ENCODE data around the gene TRIO. TPM values are rescaled to one million over a fixed set of nuclear protein-coding genes. Genes with fewer than 3 reads are reported as not detected.
A peak's percentile ranks its signal among the peaks of the same experiment; 100 is the strongest.

Gene TRIO
- total and polyA plus RNA-seq, 3 experiments from 2014 or later = 0.89 to 4.4 (median 4.2) TPM

DNA sequence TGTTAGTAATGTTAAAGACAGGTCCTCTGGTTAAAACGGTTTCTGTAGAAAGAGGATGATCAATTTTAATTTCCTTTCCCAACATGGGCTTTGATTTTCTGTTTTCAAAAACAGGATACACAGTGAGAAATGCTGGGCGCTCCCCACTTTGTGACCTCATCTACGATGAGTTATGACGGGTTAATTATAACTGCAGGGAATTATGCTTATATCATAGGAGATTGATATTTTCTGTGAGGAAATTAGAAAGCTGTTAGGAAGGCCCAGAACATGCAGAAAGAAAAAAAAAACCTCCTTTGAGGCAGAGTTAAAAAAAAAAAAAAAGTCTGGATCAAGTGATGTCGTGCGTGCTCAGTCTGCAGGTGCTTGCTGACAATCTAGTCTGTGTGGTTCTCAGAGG lies 261.6 kb downstream of the TRIO start:
- Mint-ChIP-seq H3K27ac (peak overlapping the region in 3 of 8 donors; percentile 54 to 72 (median 65)), H3K9me3 (peaks cover 0 to 4% (median 0%) of the 10 kb centered on the region in 5 donors), H3K27me3 (peaks cover 3 to 5% of the 10 kb centered on the region in 2 donors), H3K4me1 (peaks cover 2 to 26% (median 24%) of the 10 kb centered on the region in 3 donors), H3K36me3 (no peaks in the 10 kb centered on the region), H3K4me3 (no peak overlapping the region)
- DNase-seq = no peak
- Histone ChIP-seq H3K9me3 (ENCODE audit: low read length) (no peaks in the 10 kb centered on the region), H3K27me3 (ENCODE audit: insufficient read depth, low read length, poor library complexity, severe bottlenecking) (no peaks in the 10 kb centered on the region), H3K4me1 (ENCODE audit: insufficient read depth, low read length) (no peaks in the 10 kb centered on the region), H3K36me3 (ENCODE audit: insufficient read depth, low read length) (no peaks in the 10 kb centered on the region), H3K27ac (ENCODE audit: low read depth, low read length) (no peak overlapping the region), H3K4me3 (ENCODE audit: low read length) (no peak overlapping the region)
- POLR2A ChIA-PET = no interaction called here
- CTCF ChIA-PET = no interaction called here

DNA sequence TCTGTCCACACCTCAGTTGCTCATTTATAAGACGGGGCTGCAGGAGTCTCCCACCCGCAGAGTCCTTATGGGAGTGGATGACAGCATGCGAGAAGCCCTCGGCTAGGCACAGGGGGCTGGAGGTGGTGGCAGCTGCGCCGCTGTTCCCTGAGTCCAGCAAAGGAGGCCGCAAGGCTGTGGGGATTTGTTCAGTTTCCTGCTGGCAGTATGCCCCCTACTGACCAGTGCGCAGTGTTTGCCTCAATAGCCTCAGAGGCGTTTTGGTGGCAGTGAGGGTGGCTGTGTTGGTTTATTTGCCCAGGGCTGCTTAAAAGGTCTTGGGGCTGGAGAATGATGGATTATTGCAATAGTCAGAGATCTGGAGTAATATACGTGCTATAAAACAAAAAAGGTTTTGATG lies 262.1 kb downstream of the TRIO start:
- Mint-ChIP-seq H3K4me1 (peaks cover 2 to 24% (median 22%) of the 10 kb centered on the region in 3 donors), H3K27me3 (peaks cover 3 to 5% of the 10 kb centered on the region in 2 donors), H3K9me3 (peaks cover 0 to 4% (median 0%) of the 10 kb centered on the region in 5 donors), H3K36me3 (no peaks in the 10 kb centered on the region), H3K27ac (peak overlapping the region in 1 of 8 donors; percentile 54), H3K4me3 (no peak overlapping the region)
- H3K27ac ChIP-seq (ENCODE audit: low read depth, low read length) = no peak overlapping the region
- CTCF ChIA-PET = no interaction called here
- H3K4me3 ChIP-seq (ENCODE audit: low read length) = no peak overlapping the region
- H3K36me3 ChIP-seq (ENCODE audit: insufficient read depth, low read length) = no peaks in the 10 kb centered on the region
- no peaks in the 10 kb centered on the region for H3K27me3 ChIP-seq (ENCODE audit: insufficient read depth, low read length, poor library complexity, severe bottlenecking)
- DNase-seq = no peak
- H3K4me1 ChIP-seq (ENCODE audit: insufficient read depth, low read length) = no peaks in the 10 kb centered on the region
- POLR2A ChIA-PET = no interaction called here
- H3K9me3 ChIP-seq (ENCODE audit: low read length) = no peaks in the 10 kb centered on the region

DNA sequence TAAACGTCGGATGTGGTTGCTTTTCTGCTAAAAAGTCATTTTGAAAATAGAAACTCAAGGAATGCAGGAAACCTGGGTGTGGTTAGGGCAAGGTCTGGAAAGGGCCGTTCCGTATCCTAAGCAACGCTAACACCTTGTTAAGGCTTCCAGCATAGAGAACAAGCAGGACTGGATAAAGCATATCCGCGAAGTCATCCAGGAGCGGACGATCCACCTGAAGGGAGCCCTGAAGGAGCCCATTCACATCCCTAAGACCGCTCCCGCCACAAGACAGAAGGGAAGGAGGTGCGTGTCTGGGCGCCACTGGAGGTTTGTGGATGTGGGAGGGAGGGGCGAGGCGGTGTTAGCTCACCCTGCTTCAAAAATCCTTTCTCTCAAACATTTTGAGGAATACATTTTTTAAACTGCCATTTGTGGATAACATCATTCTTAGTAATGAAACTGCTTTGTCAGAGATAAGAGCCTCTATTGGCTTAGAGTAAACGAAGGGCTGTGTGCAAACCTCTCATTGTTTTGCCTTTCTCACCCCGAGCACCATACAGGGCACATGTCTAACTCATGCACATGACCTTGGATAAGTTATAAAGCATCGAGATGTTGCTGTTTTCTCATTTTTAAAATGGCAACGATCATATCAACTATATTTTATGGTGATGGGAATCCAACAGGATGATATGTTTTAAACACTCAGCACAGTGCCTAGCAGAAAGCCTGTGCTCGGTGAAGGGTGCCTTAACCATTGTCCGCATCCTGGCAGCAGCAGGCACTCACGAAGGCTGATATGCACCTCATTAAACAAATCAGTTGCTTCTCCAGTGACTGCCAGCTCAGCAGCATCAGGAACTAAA lies 262.8 kb downstream of the TRIO start:
- no peak overlapping the region for H3K27ac ChIP-seq (ENCODE audit: low read depth, low read length)
- H3K4me3 ChIP-seq (ENCODE audit: low read length) = no peak overlapping the region
- DNase-seq = no peak
- H3K4me3 Mint-ChIP-seq = no peak overlapping the region
- no peaks in the 10 kb centered on the region for H3K36me3 Mint-ChIP-seq
- H3K9me3 Mint-ChIP-seq = peaks cover 0 to 4% (median 0%) of the 10 kb centered on the region in 5 donors
- no peaks in the 10 kb centered on the region for H3K36me3 ChIP-seq (ENCODE audit: insufficient read depth, low read length)
- no peaks in the 10 kb centered on the region for H3K9me3 ChIP-seq (ENCODE audit: low read length)
- peaks cover 2 to 24% (median 17%) of the 10 kb centered on the region in 3 donors for H3K4me1 Mint-ChIP-seq
- no peaks in the 10 kb centered on the region for H3K4me1 ChIP-seq (ENCODE audit: insufficient read depth, low read length)
- ChIA-PET POLR2A (no interaction called here), CTCF (no interaction called here)
- H3K27me3 Mint-ChIP-seq = peaks cover 3 to 5% of the 10 kb centered on the region in 2 donors
- H3K27me3 ChIP-seq (ENCODE audit: insufficient read depth, low read length, poor library complexity, severe bottlenecking) = no peaks in the 10 kb centered on the region
- H3K27ac Mint-ChIP-seq = no peak overlapping the region

DNA sequence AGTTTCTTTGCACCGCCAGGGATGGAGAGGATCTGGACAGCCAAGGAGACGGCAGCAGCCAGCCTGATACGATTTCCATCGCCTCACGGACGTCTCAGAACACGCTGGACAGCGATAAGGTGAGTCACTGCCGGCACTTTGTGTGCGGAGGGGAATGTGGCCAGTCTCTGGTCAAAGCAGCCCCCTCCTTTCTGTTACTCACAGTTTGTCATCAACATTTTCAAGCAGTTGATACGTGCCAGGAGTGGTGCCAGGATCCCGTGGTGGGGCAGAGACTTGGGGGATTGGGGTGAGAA lies 263.4 kb downstream of the TRIO start:
- Histone ChIP-seq H3K27me3 (ENCODE audit: insufficient read depth, low read length, poor library complexity, severe bottlenecking) (no peaks in the 10 kb centered on the region), H3K27ac (ENCODE audit: low read depth, low read length) (no peak overlapping the region), H3K9me3 (ENCODE audit: low read length) (no peaks in the 10 kb centered on the region), H3K36me3 (ENCODE audit: insufficient read depth, low read length) (no peaks in the 10 kb centered on the region), H3K4me3 (ENCODE audit: low read length) (no peak overlapping the region), H3K4me1 (ENCODE audit: insufficient read depth, low read length) (no peaks in the 10 kb centered on the region)
- peaks cover 0 to 4% (median 0%) of the 10 kb centered on the region in 5 donors for H3K9me3 Mint-ChIP-seq
- POLR2A ChIA-PET = no interaction called here
- H3K27ac Mint-ChIP-seq = peak overlapping the region in 1 of 8 donors; percentile 65
- DNase-seq = no peak
- H3K4me1 Mint-ChIP-seq = peaks cover 0 to 19% (median 12%) of the 10 kb centered on the region in 3 donors
- CTCF ChIA-PET = no interaction called here
- H3K4me3 Mint-ChIP-seq = no peak overlapping the region
- no peaks in the 10 kb centered on the region for H3K36me3 Mint-ChIP-seq
- peaks cover 3% of the 10 kb centered on the region in 2 donors for H3K27me3 Mint-ChIP-seq

DNA sequence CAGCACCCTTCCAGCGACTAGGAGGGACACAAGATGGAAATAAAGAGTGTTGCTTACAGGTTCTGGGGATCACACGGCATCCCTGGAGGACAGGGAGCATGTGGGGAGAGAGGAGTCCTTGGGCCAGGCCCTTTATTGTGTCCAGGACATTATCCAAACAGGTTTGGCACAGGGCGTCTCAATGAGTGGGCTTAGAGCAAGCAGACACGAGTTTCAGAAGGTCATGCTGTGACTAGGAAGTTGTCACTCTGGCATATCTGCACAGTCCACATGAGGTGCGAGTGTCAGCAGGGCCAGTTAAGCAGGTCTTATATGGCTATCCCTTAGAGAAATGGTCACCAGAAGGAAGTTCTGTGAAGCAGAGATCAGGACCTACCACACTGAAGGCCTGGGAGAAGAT lies 263.9 kb downstream of the TRIO start:
- CTCF ChIA-PET = no interaction called here
- Mint-ChIP-seq H3K36me3 (no peaks in the 10 kb centered on the region), H3K27ac (peak overlapping the region in 2 of 8 donors; percentile 3 to 29), H3K4me3 (no peak overlapping the region), H3K9me3 (peaks cover 0 to 4% (median 0%) of the 10 kb centered on the region in 5 donors), H3K4me1 (peaks cover 0 to 16% (median 13%) of the 10 kb centered on the region in 3 donors), H3K27me3 (peaks cover 3% of the 10 kb centered on the region in 2 donors)
- H3K9me3 ChIP-seq (ENCODE audit: low read length) = no peaks in the 10 kb centered on the region
- H3K36me3 ChIP-seq (ENCODE audit: insufficient read depth, low read length) = no peaks in the 10 kb centered on the region
- no peaks in the 10 kb centered on the region for H3K4me1 ChIP-seq (ENCODE audit: insufficient read depth, low read length)
- no peak for DNase-seq
- no peak overlapping the region for H3K4me3 ChIP-seq (ENCODE audit: low read length)
- no peak overlapping the region for H3K27ac ChIP-seq (ENCODE audit: low read depth, low read length)
- no peaks in the 10 kb centered on the region for H3K27me3 ChIP-seq (ENCODE audit: insufficient read depth, low read length, poor library complexity, severe bottlenecking)
- POLR2A ChIA-PET = no interaction called here

DNA sequence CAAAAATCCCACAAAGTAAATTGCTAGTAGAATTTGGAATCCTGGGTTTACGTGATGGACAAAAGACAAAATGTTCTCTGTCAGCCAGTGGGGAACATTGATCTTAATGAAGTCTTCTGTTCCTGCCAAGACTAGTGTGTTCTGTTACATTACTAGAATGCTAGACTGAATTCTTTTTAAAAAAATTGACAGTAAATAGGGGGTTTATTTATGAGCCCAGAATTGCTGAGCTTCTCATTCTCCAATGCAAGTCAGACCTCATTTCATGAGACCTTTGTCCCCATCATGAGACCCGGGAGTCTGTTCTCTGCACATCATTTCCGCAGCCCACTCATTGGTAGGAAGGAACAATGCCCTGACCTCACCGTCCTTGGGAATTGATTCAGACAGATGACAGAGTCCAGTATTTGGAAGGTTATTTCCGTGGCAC lies 264.6 kb downstream of the TRIO start:
- H3K36me3 Mint-ChIP-seq = no peaks in the 10 kb centered on the region
- ChIA-PET POLR2A (no interaction called here), CTCF (interaction anchor here (0.8 kb wide), 1 partner anchor 241 kb away, joined by 3 read pairs; no protein-coding TSS in a partner anchor)
- H3K9me3 Mint-ChIP-seq = peaks cover 0 to under 1% (median 0%) of the 10 kb centered on the region in 5 donors
- Histone ChIP-seq H3K9me3 (ENCODE audit: low read length) (no peaks in the 10 kb centered on the region), H3K27ac (ENCODE audit: low read depth, low read length) (no peak overlapping the region), H3K4me3 (ENCODE audit: low read length) (no peak overlapping the region), H3K27me3 (ENCODE audit: insufficient read depth, low read length, poor library complexity, severe bottlenecking) (no peaks in the 10 kb centered on the region), H3K4me1 (ENCODE audit: insufficient read depth, low read length) (peaks cover 4% of the 10 kb centered on the region), H3K36me3 (ENCODE audit: insufficient read depth, low read length) (no peaks in the 10 kb centered on the region)
- peaks cover 3% of the 10 kb centered on the region in 2 donors for H3K27me3 Mint-ChIP-seq
- DNase-seq = no peak
- no peak overlapping the region for H3K4me3 Mint-ChIP-seq
- H3K27ac Mint-ChIP-seq = no peak overlapping the region
- peaks cover 0 to 14% (median 13%) of the 10 kb centered on the region in 3 donors for H3K4me1 Mint-ChIP-seq

DNA sequence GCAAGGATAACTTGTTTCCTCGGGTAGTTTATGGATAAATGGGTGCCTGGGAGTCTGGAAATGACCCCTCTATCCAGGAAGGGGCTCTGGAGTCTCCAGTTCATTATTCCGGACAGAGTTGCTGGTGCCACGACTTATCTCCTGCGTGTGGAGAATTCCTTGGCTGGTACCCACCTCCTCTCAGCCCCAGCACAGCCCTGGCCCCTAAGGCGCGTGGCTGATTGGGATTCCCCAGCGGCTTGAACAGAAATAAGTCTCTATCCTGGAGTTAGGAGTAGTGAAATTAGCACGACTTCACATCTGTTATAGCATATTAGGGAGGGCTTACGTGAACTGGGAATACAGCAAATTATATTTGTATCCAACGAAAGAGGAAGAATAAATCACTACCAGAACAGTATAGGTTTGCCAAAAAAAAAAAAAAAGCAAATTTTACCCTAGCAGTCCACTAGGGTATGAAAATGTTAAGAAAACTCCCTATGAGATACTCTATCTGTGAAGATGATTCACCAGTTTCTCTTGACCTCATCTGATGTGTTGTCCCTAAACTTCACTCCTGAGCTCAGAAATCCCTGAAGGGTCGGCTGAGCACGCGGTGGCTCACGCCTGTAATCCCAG lies 265.9 kb downstream of the TRIO start:
- no peak overlapping the region for H3K27ac Mint-ChIP-seq
- H3K9me3 Mint-ChIP-seq = no peaks in the 10 kb centered on the region
- no peaks in the 10 kb centered on the region for H3K9me3 ChIP-seq (ENCODE audit: low read length)
- H3K27me3 ChIP-seq (ENCODE audit: insufficient read depth, low read length, poor library complexity, severe bottlenecking) = no peaks in the 10 kb centered on the region
- H3K4me3 Mint-ChIP-seq = no peak overlapping the region
- H3K4me1 ChIP-seq (ENCODE audit: insufficient read depth, low read length) = peaks cover 14% of the 10 kb centered on the region
- H3K27me3 Mint-ChIP-seq = peaks cover 3% of the 10 kb centered on the region in 2 donors
- no peak overlapping the region for H3K4me3 ChIP-seq (ENCODE audit: low read length)
- ChIA-PET POLR2A (no interaction called here), CTCF (interaction anchor here (1.0 to 1.3 kb wide), 2 partner anchors 9 to 240 kb away, joined by 3 to 4 read pairs; no protein-coding TSS in a partner anchor)
- no peak for DNase-seq
- peaks cover 12 to 24% (median 22%) of the 10 kb centered on the region in 3 donors for H3K4me1 Mint-ChIP-seq
- H3K36me3 Mint-ChIP-seq = no peaks in the 10 kb centered on the region
- no peaks in the 10 kb centered on the region for H3K36me3 ChIP-seq (ENCODE audit: insufficient read depth, low read length)
- no peak overlapping the region for H3K27ac ChIP-seq (ENCODE audit: low read depth, low read length)

DNA sequence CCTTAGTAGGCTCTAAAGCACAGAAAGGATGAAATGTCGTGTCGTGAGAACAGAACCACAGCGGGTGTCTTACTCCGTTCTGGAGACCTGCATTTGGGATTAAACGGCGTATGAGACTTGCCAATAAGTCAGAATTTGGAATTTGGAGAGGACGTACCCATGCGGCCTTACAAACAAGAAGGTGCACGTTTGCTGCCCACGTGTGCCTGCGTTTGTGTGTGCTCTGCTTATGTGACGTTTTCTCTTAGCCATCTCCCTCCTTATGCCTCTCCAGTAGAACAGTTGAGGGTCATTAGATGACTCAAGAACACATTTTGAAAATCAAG lies 266.9 kb downstream of the TRIO start:
- H3K36me3 ChIP-seq (ENCODE audit: insufficient read depth, low read length) = no peaks in the 10 kb centered on the region
- POLR2A ChIA-PET = no interaction called here
- H3K27me3 ChIP-seq (ENCODE audit: insufficient read depth, low read length, poor library complexity, severe bottlenecking) = no peaks in the 10 kb centered on the region
- H3K4me3 ChIP-seq (ENCODE audit: low read length) = no peak overlapping the region
- Mint-ChIP-seq H3K27me3 (peaks cover under 1 to 3% of the 10 kb centered on the region in 2 donors), H3K4me1 (peaks cover 22 to 31% (median 25%) of the 10 kb centered on the region in 3 donors), H3K36me3 (no peaks in the 10 kb centered on the region), H3K9me3 (no peaks in the 10 kb centered on the region), H3K27ac (no peak overlapping the region), H3K4me3 (no peak overlapping the region)
- CTCF ChIA-PET = no interaction called here
- no peak overlapping the region for H3K27ac ChIP-seq (ENCODE audit: low read depth, low read length)
- H3K4me1 ChIP-seq (ENCODE audit: insufficient read depth, low read length) = peaks cover 24% of the 10 kb centered on the region
- no peaks in the 10 kb centered on the region for H3K9me3 ChIP-seq (ENCODE audit: low read length)
- DNase-seq = no peak

All from CD8-positive, alpha-beta memory T cell (primary cell).